ENCODE results near the gene OSER1.

- TF ChIP-seq HOXD13 (CRISPR knock-in tag; IDR thresholded peaks at IDR 0.05; ENCODE audit: borderline replicate concordance) (no peak), REST (tag by site-specific recombination; IDR thresholded peaks at IDR 0.05) (no peak), ZSCAN16 (tag by site-specific recombination; IDR thresholded peaks at IDR 0.05) (no peak), ZNF473 (tag by site-specific recombination; IDR thresholded peaks at IDR 0.05) (no peak), REPIN1 (tag by site-specific recombination; IDR thresholded peaks at IDR 0.05; ENCODE audit: low read depth) (no peak), CTCF (tag by site-specific recombination; IDR thresholded peaks at IDR 0.05) (no peak), PRDM10 (tag by site-specific recombination; IDR thresholded peaks at IDR 0.05) (no peak), GFI1B (tag by site-specific recombination; IDR thresholded peaks at IDR 0.05) (no peak), ZNF660 (tag by site-specific recombination; IDR thresholded peaks at IDR 0.05) (no peak), ZNF398 (tag by site-specific recombination; IDR thresholded peaks at IDR 0.05) (no peak), YY1 (tag by site-specific recombination; IDR thresholded peaks at IDR 0.05) (no peak)
Measured at GRCh38 chr20:44206132-44206531, 4.4 kb downstream of the OSER1 start.

Data from HEK293 (cell line).